Upper lobe of left lung (tissue), 4 donors: ENCODE results near the gene DLG4.

Experiments
- EP300 ChIP-seq, 4 donors: sonication (generic); formaldehyde crosslinking; IDR thresholded peaks; one replicate each; pipeline ENCODE4 v1.5.1; 2017; ENCODE audit warnings: antibody characterized with exemption in 4 of 4, control low read depth in 2 of 4
- POLR2A ChIP-seq, 4 donors: fragments of 450-650 bp; IDR thresholded peaks; one replicate each; pipeline ENCODE4 v1.5.1; 2016 to 2017; ENCODE audit warnings: antibody characterized with exemption in 4 of 4, mild to moderate bottlenecking in 2 of 4
- POLR2AphosphoS5 ChIP-seq, 2 donors: sonication (generic); formaldehyde crosslinking; IDR thresholded peaks; one replicate each; pipeline ENCODE4 v1.5.1; 2017; ENCODE audit warnings: antibody characterized with exemption in 2 of 2
- TF ChIP-seq, protein P1 (sequence below), 6 experiments: fragments of 450-650 bp in 4 of 6; fragments of 200-600 bp in 2 of 6; sonication (generic) in 2 of 6; IDR thresholded peaks; one replicate each; pipeline ENCODE4 v1.5.1; 2016 to 2019; ENCODE audit warnings: antibody characterized with exemption in 6 of 6

DNA sequence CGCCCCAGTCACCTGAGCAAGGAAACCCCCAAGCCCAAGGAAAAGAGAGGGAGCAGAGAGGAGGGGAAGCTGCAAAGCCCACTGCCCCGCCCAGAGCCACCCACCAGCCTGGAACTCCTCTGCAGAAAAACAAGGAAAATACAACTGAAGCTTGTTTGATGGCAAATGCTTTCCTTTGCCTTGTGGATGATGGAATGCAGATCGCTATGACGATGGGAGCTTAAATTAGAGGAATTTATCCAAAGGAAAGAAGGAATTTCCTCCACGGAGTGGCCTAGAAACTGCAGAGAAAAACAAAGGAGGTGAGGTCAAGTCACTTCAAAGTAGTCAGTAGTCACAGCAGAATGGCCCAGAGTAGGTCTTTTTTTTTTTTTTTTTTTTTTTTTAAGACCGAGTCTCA, 73.5 kb downstream of the DLG4 start:
- TF ChIP-seq, protein P1, sequence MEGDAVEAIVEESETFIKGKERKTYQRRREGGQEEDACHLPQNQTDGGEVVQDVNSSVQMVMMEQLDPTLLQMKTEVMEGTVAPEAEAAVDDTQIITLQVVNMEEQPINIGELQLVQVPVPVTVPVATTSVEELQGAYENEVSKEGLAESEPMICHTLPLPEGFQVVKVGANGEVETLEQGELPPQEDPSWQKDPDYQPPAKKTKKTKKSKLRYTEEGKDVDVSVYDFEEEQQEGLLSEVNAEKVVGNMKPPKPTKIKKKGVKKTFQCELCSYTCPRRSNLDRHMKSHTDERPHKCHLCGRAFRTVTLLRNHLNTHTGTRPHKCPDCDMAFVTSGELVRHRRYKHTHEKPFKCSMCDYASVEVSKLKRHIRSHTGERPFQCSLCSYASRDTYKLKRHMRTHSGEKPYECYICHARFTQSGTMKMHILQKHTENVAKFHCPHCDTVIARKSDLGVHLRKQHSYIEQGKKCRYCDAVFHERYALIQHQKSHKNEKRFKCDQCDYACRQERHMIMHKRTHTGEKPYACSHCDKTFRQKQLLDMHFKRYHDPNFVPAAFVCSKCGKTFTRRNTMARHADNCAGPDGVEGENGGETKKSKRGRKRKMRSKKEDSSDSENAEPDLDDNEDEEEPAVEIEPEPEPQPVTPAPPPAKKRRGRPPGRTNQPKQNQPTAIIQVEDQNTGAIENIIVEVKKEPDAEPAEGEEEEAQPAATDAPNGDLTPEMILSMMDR (IDR thresholded peaks at IDR 0.05): no peak
- no peak for TF ChIP-seq POLR2AphosphoS5 (IDR thresholded peaks at IDR 0.05)
- TF ChIP-seq POLR2A (IDR thresholded peaks at IDR 0.05): no peak
- TF ChIP-seq EP300 (IDR thresholded peaks at IDR 0.05): no peak
